Thyroid gland (tissue), 4 donors: ENCODE results near the gene OBSL1.

Experiments used
- CTCF ChIP-seq, 6 experiments: fragments of 200-600 bp in 3 of 6; fragments of 450-650 bp in 3 of 6; sonication (generic) in 3 of 6; IDR thresholded peaks; one replicate each; pipeline ENCODE4 v1.5.1; 2016 to 2019; ENCODE audit warnings: antibody characterized with exemption in 6 of 6, mild to moderate bottlenecking in 2 of 6, inconsistent platforms in 1 of 6, moderate library complexity in 1 of 6
- POLR2A ChIP-seq, 2 donors: fragments of 450-650 bp; IDR thresholded peaks; one replicate each; pipeline ENCODE4 v1.6.1; 2017; ENCODE audit warnings: antibody characterized with exemption in 2 of 2, mild to moderate bottlenecking in 2 of 2, moderate library complexity in 1 of 2

GRCh38 chr2:219512524-219513216 lies 58.7 kb downstream of the OBSL1 start:
- TF ChIP-seq CTCF (IDR thresholded peaks at IDR 0.05) (no peak), POLR2A (IDR thresholded peaks at IDR 0.05) (no peak)
